ENCODE results near the gene COPG1. TPM values are rescaled to one million over a fixed set of nuclear protein-coding genes. Genes with fewer than 3 reads are reported as not detected.

The COPG1 gene
- total and polyA plus RNA-seq, 10 of the 15 experiments (the other 5 are each of a cell fraction or from before 2014, with no cell fraction given): 54.8 to 143 (median 91.2) TPM

- TF ChIP-seq MYB (IDR thresholded peaks at IDR 0.05; ENCODE audit: borderline replicate concordance, low read depth, low read length) (no peak), RBBP5 (conservative IDR thresholded peaks at IDR 0.05) (no peak), ZNF217 (IDR thresholded peaks at IDR 0.05) (no peak), FOXK2 (IDR thresholded peaks at IDR 0.05) (0 out of 2 replicates have a peak, but pooled peaks have one; percentile 55)
- TF ChIP-seq, protein P1, sequence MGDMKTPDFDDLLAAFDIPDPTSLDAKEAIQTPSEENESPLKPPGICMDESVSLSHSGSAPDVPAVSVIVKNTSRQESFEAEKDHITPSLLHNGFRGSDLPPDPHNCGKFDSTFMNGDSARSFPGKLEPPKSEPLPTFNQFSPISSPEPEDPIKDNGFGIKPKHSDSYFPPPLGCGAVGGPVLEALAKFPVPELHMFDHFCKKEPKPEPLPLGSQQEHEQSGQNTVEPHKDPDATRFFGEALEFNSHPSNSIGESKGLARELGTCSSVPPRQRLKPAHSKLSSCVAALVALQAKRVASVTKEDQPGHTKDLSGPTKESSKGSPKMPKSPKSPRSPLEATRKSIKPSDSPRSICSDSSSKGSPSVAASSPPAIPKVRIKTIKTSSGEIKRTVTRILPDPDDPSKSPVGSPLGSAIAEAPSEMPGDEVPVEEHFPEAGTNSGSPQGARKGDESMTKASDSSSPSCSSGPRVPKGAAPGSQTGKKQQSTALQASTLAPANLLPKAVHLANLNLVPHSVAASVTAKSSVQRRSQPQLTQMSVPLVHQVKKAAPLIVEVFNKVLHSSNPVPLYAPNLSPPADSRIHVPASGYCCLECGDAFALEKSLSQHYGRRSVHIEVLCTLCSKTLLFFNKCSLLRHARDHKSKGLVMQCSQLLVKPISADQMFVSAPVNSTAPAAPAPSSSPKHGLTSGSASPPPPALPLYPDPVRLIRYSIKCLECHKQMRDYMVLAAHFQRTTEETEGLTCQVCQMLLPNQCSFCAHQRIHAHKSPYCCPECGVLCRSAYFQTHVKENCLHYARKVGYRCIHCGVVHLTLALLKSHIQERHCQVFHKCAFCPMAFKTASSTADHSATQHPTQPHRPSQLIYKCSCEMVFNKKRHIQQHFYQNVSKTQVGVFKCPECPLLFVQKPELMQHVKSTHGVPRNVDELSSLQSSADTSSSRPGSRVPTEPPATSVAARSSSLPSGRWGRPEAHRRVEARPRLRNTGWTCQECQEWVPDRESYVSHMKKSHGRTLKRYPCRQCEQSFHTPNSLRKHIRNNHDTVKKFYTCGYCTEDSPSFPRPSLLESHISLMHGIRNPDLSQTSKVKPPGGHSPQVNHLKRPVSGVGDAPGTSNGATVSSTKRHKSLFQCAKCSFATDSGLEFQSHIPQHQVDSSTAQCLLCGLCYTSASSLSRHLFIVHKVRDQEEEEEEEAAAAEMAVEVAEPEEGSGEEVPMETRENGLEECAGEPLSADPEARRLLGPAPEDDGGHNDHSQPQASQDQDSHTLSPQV (IDR thresholded peaks at IDR 0.05): no peak
These were observed at the start of gene COPG1 (continued) for GRCh38 chr3:129249284-129250065.

DNA sequence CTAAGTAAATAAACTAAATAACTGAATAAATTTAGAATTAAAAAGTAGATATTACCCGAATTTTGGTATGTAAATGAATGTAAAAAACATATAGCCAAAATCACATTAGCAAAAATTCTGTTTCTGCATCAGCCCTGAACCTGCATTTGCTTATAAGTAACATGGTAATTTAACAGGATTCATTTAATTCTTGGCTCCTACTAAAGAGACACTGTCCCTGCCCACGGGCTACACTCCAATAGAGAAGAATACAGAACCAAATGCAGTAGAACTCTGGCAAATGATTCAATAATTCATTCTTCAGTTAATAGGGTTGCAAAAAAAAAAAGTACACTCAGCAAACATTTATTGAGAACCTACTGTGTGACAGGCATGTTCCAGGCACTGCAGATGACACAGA lies 44.9 kb upstream of the COPG1 start:
- TF ChIP-seq, protein P2, sequence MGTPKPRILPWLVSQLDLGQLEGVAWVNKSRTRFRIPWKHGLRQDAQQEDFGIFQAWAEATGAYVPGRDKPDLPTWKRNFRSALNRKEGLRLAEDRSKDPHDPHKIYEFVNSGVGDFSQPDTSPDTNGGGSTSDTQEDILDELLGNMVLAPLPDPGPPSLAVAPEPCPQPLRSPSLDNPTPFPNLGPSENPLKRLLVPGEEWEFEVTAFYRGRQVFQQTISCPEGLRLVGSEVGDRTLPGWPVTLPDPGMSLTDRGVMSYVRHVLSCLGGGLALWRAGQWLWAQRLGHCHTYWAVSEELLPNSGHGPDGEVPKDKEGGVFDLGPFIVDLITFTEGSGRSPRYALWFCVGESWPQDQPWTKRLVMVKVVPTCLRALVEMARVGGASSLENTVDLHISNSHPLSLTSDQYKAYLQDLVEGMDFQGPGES (IDR thresholded peaks at IDR 0.05): no peak
- no peak for TF ChIP-seq SUZ12 (IDR thresholded peaks at IDR 0.05; ENCODE audit: unreplicated experiment)
- TF ChIP-seq CBFB (IDR thresholded peaks at IDR 0.05; ENCODE audit: low read depth): no peak
- TF ChIP-seq YY1 (IDR thresholded peaks at IDR 0.05; ENCODE audit: low read depth, low read length): no peak
- no peak for TF ChIP-seq EZH2 (IDR thresholded peaks at IDR 0.05; ENCODE audit: borderline replicate concordance, control insufficient read depth, low read depth, low read length)
- no peak for TF ChIP-seq ZBED1 (IDR thresholded peaks at IDR 0.05; ENCODE audit: borderline replicate concordance)
- TF ChIP-seq RELB (IDR thresholded peaks at IDR 0.05; ENCODE audit: low read depth): no peak
- Histone ChIP-seq H3K9ac (ENCODE audit: control insufficient read depth, insufficient read depth, low read length) (no peak overlapping the region), H3K4me2 (ENCODE audit: control insufficient read depth, insufficient read depth) (no peak overlapping the region), H4K20me1 (ENCODE audit: control insufficient read depth, insufficient read depth) (no peaks in the 10 kb centered on the region), H3K9me3 (replicated peaks; ENCODE audit: control insufficient read depth, insufficient read depth, low read length) (no peaks in the 10 kb centered on the region), H3K4me1 (ENCODE audit: control insufficient read depth, insufficient read depth, low read length) (no peaks in the 10 kb centered on the region), H3K4me3 (no peak overlapping the region), H3K27me3 (replicated peaks in 1 of 2; ENCODE audit: control insufficient read depth in 2 of 2, insufficient read depth in 2 of 2, low read length in 1 of 2) (no peaks in the 10 kb centered on the region), H3K79me2 (ENCODE audit: control insufficient read depth, insufficient read depth, low read length) (no peaks in the 10 kb centered on the region), H2AFZ (ENCODE audit: control insufficient read depth, low read depth, low read length) (no peak overlapping the region), H3K36me3 (ENCODE audit: control insufficient read depth in 2 of 2, insufficient read depth in 2 of 2, low read length in 1 of 2) (no peaks in the 10 kb centered on the region), H3K27ac (ENCODE audit: control insufficient read depth, insufficient read depth) (no peak overlapping the region)
- ATAC-seq: no peak
- DNase-seq (ENCODE audit: low read depth, low spot score): no peak
- CTCF ChIA-PET: interaction anchor here (1.2 to 1.4 kb wide), 2 partner anchors 8 to 41 kb away, joined by 3 to 7 read pairs; no protein-coding TSS in a partner anchor
- in situ Hi-C loops (cut with MboI) (no loop called here), intact Hi-C loops (cut with micrococcal nuclease; ENCODE audit: unreplicated experiment) (no loop called here)
- POLR2A ChIA-PET: no interaction called here
- WGBS (ENCODE audit: insufficient coverage, insufficient replicate concordance, low lambda C conversion rate, missing lambda C conversion rate): 27% methylated on average over 2 of the region's 2 CpGs
- RAD21 ChIA-PET (ENCODE audit: unreplicated experiment): no interaction called here
- SMC1A ChIA-PET (ENCODE audit: uncharacterized antibody, unreplicated experiment): no interaction called here
- no peak for FAIRE-seq
- no TSS peak for BruUV-seq (replicated peaks)
